ENCODE data around the gene MAP3K1.

DNA sequence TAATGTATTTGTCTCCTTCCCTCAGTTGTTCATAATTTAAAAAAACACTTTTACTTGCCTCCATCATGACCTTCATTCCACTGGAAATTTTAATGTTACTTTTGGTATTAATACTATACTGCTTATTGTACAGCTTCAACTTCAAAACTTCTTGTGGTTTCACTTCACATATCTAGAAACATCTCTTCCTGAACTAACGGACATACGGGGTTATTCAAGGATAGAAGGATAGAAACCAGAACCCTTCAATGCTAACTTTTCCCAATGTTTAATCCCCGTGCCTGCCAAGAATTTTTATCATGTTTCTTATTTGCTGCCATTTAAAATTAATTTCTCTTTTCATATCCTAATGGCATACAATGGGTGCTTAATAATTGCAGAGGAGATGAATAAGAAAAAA lies 57.7 kb downstream of the MAP3K1 start:
- TF ChIP-seq, protein P1, sequence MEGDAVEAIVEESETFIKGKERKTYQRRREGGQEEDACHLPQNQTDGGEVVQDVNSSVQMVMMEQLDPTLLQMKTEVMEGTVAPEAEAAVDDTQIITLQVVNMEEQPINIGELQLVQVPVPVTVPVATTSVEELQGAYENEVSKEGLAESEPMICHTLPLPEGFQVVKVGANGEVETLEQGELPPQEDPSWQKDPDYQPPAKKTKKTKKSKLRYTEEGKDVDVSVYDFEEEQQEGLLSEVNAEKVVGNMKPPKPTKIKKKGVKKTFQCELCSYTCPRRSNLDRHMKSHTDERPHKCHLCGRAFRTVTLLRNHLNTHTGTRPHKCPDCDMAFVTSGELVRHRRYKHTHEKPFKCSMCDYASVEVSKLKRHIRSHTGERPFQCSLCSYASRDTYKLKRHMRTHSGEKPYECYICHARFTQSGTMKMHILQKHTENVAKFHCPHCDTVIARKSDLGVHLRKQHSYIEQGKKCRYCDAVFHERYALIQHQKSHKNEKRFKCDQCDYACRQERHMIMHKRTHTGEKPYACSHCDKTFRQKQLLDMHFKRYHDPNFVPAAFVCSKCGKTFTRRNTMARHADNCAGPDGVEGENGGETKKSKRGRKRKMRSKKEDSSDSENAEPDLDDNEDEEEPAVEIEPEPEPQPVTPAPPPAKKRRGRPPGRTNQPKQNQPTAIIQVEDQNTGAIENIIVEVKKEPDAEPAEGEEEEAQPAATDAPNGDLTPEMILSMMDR (IDR thresholded peaks at IDR 0.05), result no peak
- no peak for TF ChIP-seq POLR2A (IDR thresholded peaks at IDR 0.05)
